TTC549 (cell line): ENCODE data around the gene POLN.

Experiments used
- FAIRE-seq: peaks from 2 replicates; lab custom pipeline; 2012; peaks lifted over from hg19 to GRCh38; lab: Jason Lieb, UNC

Gene POLN

DNA sequence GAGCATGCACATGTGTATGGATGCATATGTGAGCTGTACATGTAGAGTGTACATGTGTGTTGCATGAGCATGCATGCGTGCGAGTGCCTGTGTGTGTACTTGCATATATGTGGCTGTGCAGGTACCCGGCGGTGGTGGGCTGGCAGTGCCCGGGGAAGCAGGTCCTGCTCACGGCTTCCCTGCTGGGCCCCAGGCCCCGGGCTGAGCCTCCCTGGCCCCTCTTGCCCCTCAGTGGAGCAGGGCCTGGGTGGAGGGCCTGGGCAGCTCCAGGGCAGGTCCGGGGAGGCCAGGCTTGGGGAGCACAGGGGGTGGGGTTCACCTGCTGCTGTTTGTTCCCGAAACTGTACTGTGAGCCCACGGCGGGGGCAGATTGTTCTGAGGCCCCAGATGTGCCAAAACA is 173.4 kb downstream of the POLN start:
- no peak for FAIRE-seq

DNA sequence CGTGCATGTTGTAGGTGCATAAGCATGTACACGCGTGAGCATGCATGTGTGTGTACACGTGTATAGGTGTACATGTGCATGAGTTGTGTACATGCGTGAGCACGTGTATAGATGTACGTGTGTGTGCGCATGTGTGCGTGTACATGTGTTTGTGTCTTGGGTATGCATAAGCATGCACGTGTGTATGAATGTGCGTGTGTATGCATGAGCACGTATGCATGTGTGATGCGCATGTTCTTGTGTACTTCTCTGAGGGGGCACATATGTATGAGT is 173.8 kb downstream of the POLN start:
- FAIRE-seq: no peak

DNA sequence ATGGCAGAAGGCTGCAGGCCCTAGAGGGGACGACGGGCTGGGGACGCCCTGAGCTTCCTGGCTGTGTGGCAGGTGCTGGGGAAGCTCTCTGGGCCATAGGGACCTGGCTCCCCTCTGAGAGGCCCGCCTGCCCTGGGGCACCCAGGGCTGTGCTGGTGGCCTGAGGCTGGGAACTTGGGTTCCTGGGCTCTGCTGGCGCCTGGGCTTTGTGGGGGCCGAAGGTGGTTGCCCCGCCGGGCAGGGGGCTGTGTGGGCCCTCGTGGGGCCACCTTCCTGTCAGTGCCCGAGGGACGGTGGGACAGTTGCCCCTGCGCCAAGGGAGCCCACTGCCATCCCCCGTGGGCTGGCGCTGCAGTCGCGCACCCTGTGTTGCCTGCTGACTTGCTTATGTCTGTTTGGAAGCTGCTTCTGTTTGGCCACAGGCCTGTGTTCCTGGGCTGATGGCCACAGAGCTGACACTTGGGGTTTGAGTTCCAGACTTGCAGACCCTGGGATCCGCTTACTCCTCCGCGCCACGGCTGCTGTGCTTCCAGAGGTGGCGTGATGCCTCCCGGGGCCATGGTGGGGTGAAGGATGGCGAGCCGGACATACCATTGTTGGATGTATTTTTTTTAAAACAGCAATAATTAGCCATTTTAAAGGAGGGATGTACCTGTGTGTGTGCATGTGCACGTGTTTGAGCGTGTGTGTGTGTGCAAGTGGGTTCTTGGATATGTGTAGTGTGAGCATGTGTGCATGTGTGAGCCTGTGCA is 174.3 kb downstream of the POLN start:
- FAIRE-seq: no peak

DNA sequence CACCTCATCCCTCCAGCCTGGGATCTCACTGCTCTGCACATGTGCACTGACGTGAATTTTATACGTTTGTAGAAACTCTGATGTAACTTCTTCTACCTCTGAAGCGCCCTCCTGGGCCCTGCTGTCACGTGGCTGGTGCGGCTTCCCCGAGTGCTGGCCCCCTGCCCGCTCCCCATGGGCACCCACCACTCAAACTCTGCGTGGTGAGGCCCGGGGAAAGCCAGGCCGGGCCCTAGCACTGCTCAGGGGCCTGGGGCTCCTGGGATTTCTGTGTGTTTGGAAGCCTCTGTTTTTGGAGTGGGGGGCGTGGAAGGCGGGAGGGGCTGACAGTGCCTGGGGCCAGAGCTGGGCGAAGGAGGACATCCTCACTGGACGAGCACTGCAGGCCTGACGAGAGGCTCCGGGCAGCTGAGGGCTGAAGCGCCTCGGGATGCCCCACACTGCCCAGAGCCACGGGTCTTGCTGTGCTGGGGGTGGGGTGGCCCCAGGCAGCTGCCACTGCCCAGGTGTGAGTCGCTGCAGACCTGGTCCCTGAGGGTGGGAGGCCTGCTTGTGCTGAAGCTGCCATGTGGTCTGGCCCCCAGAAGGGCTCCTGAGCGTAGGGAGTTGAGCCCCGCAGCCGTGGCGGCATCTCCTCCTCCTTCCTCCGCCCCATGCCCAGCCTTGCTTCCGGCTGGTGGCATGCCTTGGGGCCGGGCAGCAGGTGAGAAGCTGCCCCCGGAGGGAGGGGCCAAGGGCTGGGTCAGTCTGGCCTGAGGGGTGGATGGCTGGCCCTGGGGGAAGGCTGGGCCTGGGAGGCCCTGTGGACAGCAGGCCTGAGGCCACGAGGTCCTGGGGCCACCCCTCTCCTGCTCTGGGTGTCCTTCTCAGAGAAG is 175.1 kb downstream of the POLN start:
- no peak for FAIRE-seq

DNA sequence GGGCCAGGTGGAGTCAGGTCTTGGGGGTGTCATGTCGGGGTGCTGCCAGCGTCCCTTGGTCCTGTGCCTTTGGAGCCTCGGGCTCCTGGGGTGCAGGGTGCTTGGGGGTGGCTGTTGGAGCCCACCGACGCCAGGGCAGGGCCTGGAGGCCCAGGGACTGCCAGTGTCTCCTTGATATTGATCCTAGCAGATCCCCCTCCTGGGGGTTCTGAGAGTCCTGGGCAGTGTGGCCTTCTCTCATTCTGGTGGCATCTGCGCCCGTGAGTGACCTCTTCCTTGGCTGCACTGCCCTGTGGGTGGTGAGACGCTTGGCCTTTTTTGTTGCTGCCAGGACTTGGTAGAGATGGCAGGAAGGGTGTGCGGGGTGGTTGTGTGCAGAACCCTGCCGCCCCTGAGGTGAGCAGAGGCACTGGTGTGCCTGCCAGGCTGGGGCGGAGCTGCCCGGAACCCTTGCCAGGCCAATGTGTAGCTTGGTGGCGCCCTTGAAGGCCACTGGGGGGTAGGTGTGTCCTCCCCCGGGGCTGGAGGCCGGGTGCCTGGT is 175.8 kb downstream of the POLN start:
- FAIRE-seq: no peak

DNA sequence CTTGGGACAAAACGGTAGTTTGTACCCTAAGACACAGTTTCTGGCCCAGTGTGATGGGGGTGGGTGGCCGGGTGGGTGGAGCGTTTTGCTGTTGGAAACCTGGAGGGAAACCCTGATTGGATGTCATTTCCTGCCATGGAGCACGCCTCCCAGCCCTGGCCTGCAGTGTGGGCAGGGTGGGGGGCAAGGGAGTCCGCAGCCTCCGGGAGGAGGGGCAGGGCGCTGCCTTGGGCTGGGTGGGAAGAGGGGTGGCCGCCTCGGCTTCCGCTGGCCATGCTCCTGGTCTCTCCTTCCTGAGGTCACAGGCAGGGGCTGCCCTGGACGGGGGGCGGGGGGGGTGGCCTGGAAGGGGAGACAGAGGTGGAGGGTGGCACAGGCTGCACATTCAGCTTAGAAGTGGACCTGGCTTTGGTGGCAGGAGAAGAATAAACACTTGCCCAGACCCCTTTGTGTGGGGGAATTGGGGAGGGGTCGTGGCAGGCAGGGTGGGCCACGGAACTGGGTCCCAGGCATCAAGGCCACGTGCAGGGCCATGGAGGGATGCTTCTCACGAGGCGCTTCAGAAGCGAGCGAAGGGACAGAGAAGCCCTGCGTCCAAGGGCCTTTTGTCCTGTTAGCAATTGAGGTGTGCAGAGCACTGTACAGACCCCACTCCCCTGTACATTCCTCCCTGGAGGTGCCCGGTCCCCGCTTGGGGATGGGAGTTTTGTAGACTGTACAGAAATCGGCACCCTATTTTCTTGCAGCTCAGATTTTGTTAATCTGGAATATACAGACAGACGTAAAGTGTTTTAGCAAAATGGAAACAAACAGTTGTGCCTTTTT is 176.6 kb downstream of the POLN start:
- FAIRE-seq: no peak

DNA sequence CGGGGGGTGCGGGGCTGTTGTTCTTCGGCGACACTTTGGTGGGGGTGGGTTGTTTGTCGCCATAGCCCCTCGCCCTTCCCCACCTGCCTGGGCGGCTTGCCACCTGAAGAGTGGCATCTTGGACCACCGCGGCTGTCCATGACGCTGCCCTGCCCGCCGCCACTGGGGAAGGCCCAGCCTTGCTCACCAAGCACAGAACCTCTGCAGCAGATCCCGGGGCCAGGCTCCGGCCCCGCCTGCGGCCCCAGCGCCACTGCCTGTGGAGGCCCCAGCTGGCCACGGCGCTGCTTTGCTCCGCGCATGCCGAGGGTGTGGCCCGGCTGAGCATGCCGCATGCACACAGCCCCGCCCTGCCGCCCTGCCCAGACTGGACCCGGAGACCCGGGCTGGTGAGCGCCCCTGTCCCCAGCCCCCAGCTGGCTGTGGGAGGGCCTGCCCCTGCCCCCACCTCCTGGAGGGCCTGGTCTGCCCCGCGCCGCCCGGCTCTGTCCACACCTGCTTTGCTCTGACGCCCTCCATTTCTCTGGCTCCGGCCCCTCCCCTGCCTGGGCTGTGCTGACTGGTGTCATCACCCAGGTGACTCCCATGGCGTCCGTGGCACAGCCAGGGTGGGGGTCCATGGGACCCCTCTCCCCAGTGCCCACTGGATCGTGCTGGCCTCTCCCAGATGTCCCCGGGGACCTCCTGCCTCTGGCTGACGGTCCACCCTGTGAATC is 177.5 kb downstream of the POLN start:
- FAIRE-seq: no peak

DNA sequence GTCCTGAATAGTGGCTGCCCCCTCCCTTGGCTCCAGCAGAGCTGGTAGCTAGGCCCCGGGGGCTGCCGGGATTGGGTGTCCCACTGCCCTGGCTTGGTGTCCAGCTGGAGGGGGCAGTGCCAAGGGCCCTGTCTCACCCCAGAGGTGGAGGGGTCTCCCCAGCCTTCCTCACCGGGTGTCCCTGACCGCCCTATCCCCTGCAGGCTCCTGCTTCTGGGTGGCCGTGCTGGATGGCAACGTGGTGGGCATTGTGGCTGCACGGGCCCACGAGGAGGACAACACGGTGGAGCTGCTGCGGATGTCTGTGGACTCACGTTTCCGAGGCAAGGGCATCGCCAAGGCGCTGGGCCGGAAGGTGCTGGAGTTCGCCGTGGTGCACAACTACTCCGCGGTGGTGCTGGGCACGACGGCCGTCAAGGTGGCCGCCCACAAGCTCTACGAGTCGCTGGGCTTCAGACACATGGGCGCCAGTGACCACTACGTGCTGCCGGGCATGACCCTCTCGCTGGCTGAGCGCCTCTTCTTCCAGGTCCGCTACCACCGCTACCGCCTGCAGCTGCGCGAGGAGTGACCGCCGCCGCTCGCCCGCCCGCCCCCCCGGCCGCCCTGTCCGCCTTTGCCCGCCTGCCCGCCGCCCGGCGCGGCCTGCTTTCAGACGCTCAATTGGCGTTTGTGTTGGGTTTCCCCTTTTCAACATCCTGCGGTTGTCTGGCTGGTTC is 178.2 kb downstream of the POLN start:
- FAIRE-seq: no peak

DNA sequence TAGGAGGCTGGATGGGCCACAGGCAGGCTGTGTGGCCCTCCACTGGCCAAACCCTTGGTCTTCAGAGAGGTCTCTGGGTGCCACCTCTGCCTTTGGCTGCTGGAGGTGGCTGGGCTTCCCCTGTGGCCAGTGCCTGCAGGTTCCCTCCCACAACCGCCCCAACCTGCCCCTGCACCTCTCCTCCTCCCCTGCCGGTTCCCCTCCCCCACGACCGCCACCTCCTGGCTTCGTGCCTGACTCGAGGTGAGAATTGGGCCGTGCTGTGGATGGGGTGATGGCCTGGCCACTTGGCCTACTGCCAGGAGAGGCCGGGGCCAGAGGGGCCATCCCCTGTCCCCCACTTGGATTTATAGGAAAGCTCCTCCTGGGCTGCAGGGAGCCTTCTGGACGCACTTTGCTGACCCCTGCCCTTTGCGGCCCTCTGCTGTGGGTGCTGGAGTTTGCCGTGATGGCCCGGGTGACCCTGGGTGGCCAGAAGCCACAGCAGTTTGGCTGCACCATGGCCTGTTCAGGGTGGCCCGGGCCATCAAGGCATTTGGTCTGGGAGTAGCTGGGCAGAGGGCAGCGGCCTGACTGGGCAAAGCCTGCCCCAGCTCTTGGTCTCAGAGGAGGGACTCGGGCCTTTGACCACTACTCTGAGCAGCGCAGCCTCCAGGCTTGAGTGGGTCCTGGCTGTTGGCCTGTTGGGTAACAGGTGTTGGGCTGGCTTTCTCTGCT is 179.0 kb downstream of the POLN start:
- FAIRE-seq: no peak

DNA sequence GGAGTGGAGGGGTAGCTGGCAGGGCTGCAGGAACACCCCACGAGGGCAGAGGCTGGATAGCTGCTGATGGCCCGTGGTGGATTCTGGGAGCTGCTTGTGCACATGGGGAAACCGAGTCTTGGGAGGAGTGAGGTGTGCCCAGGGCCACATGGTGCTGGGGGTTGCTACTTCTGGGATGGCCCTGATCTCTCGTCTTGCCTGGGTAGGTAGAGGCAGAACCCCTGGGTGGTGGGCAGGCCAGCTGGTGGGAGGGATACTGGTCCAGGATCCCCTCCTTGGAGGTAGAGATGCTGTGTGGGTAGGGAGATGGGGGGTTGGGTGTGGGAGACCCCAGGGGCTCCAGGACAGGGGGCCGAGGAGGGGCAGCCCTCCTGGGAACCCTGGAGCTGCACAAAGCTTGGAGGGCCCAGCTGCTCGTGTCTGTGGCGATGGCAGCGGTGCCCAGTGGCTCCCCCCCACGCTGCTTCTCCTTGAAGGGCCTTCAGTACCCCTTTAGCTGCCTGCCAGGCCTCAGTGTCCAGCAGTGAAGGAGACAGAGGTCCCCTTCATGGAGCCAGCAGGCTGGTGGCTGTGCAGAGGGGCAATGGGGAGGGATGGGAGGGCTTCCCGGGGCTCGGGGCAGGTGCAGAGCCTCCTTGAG is 179.6 kb downstream of the POLN start:
- no peak for FAIRE-seq

DNA sequence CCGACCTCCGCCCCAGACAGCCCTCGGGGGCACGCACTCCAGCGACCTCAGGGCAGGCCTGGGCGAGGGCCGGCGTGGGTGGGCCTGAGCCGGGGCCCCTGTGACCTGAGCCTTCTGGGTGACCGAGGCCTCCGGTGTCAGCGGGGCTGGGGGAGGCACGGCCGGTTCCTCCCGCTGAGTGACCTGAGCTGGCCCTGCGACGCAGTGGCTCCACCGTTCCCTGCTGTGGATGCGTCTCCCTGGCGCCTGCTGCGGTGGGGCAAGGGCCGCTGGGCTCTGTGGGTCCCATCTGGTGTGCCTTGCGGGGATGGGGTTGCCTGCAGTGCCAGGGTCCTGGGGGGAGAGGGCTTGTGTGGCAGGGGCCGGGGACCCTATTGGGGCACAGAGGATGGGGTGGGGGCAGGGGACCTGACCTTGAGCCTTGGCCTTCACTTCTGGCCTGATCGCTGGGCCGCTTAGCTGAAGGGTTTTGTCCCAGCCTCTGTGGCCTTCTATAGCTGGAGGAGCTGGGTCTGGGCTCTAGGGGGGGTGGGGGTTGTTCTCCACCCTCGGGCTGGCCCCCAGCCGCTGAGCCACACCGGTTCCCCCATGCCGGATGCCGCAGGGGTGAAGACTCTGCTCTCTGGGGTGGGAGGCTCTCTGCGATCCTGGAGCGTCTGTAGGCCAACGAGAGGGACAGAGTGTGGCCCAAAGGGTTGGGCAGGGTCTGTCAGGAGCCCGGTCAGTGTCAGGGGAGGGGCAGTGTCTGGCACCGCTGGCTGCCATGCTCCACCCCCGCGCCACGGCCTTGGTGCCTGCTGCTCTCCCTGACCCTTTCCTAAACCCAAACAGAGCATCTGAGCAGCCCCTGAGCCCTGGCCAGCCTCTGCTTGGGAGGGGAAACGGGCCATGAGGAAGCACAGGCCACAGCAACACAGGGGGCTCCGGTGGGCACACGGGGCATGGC is 180.5 kb downstream of the POLN start:
- FAIRE-seq: no peak

- no peak for FAIRE-seq
Observed at GRCh38 chr4:2060611-2061185, 181.2 kb downstream of the POLN start.

DNA sequence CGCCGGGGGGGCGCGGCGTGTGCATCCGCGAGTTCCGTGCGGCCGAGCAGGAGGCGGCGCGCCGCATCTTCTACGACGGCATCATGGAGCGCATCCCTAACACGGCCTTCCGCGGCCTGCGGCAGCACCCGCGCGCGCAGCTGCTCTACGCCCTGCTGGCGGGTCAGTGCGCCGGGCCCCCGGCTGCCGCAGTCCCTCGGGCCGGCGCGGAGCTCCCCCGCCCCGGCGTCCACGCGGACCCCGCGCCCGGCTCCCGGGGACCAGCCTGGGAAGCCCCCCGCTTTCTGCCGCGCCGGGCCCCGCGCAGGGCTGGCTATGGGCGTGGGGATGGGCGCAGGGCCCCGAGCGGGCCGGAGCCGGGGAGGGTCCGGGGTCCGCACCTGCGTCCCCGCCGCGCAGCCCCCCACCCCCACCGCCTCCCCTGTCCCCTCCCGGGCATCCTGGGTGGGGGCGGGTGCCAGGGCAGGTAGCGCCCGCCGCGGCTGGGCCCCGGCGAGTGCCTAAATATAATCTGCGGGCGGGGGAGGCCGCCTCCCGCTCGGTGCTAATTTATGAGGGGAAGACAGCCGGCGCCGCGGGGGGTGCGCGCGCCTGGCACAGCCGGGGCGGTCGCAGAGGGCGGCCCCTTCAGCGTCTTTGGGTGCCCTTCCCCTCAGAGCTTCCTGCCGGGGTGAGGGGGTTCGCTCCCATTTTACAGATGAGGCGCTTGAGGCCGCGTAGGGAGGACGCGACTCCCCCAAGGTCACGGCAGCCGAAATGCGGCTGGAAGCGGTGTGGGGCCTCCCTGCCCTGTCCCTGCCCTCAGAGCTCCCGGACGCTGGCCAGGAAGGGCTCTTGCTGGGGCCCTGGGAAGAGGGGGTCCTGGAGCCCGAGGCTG is 182.0 kb downstream of the POLN start:
- FAIRE-seq: no peak

DNA sequence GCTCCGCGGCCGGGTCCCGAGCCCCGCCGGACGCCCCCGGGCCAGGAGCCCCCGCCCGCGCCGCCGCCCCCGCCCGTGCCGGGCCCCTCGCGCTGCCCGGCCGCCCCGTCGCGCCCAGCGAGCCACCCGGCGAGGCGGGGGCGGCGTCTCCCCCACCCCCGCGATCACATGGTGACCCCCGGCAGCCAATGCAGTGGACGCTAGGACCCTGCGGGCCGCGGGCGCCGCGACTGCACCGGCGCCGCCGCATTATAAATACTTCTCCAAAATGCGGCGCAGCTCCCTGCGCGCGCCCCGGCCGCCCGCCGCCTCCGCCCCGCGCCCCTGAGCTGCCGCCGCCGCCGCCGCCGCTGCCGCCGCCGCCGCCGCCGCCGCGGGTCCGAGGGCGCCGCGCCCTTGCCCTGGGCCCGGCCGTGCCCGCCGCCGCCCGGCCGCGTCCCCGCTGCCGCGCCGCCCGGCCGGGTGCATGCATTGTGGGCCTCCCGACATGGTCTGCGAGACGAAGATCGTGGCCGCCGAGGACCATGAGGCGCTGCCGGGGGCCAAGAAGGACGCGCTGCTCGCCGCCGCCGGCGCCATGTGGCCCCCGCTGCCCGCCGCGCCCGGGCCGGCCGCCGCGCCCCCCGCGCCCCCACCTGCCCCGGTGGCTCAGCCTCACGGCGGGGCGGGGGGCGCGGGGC is 182.7 kb downstream of the POLN start, which contains the start of gene NAT8L:
Gene NAT8L, plus strand, starts transcription at position 282 of the 680 bp plus-strand sequence. Its CDS starts 185 bp downstream, at position 467.
- no peak for FAIRE-seq

DNA sequence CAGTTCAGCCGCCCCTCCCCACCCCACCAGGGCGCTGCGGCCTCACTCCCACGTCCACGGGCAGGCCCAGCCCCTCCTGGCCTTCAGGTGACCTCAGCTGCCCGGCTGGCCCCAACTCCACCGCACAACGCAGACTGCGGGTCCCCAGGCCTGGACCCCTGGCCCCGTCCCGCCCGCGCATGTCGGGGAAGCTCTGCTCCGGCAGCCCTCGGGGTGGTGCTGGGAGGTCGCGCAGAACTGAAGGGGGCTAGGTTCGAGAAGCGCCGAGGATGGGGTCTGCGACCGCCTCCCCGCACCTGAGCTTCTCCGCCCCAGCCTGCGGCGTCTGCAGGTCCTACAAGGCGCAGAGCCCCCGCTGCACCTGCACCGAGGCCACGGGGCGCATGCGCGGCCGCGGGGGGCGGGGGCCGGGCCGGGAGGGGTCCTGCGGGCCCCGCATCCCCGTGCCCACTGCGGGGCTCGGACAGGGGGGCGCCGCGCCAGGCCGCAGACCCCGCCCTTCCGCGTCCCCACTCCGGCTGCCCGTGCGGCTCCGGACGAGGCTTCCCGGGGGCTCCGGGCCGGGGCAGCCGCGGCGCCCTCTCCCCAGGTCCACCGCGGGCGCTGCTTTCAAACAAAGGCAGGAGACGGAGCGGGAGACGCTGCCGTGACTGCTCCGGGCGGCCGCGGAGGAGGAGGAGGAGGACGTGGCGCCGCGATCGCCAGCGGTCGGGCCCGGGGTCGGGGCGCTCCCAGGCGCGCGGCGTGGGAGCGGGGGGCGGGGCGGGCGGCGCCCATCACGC is 183.5 kb downstream of the POLN start:
- no peak for FAIRE-seq
